GM15510 (cell line): ENCODE results near the gene PRR18.

Source experiments
- POLR2A ChIP-seq: IDR thresholded peaks from 3 replicates; pipeline ENCODE4 v1.6.1; 2011; ENCODE audit warnings: borderline replicate concordance; ENCODE audit not compliant: insufficient read length; ENCODE audit errors: extremely low read depth

PRR18 gene

GRCh38 chr6:166259296-166259977 is 48.8 kb downstream of the PRR18 start:
- TF ChIP-seq POLR2A = no peak

- no peak for TF ChIP-seq POLR2A
These were observed 49.3 kb downstream of the PRR18 start for GRCh38 chr6:166258854-166259276.

GRCh38 chr6:166257911-166258318 is 50.3 kb downstream of the PRR18 start:
- no peak for TF ChIP-seq POLR2A
